ENCODE results near the gene RHOC.

DNA sequence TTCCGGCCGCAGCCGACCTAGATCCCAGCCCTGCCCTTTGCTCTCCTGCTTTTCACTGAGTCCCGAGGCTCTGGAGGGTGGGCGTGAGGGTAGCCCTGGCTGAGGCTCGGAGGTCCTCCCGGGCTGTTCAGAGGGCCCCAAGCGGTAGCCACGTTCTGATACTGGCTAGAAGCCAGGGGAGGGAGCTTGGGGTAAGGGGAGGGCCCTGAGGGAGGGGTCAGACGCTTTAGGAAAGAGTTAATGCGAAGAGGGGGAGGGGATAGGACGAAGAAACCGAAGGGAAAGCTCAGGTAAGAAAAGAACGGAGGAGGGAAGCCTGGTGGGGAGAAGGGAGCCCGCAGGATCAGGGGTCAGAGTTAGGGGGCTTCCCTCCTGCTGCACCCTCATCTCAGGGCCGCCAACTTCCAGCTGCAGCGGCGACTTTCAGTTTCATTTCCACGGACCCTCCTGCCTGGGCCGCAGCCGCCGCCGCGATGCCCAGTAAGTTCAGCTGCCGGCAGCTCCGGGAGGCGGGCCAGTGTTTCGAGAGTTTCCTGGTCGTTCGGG, 32.4 kb downstream of the RHOC start, which contains the start of gene MOV10:
- TF ChIP-seq CTCF (IDR thresholded peaks at IDR 0.05) = no peak
- peak; percentile 79; the same call in 1 of the 2 replicates for TF ChIP-seq ZNF532 (CRISPR knock-in tag; IDR thresholded peaks at IDR 0.05; ENCODE audit: borderline replicate concordance)
- TF ChIP-seq ZNF671 (CRISPR knock-in tag; IDR thresholded peaks at IDR 0.05) = no peak; the same call in 1 of the 2 replicates
- no peak; the same call in none of the 2 replicates for TF ChIP-seq SP1 (CRISPR knock-in tag; conservative IDR thresholded peaks at IDR 0.05)
- TF ChIP-seq MYBL2 (CRISPR knock-in tag; IDR thresholded peaks at IDR 0.05) = peak; percentile 24; the same call in 1 of the 2 replicates
- TF ChIP-seq, protein P1, sequence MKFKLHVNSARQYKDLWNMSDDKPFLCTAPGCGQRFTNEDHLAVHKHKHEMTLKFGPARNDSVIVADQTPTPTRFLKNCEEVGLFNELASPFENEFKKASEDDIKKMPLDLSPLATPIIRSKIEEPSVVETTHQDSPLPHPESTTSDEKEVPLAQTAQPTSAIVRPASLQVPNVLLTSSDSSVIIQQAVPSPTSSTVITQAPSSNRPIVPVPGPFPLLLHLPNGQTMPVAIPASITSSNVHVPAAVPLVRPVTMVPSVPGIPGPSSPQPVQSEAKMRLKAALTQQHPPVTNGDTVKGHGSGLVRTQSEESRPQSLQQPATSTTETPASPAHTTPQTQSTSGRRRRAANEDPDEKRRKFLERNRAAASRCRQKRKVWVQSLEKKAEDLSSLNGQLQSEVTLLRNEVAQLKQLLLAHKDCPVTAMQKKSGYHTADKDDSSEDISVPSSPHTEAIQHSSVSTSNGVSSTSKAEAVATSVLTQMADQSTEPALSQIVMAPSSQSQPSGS (CRISPR knock-in tag; IDR thresholded peaks at IDR 0.05; ENCODE audit: borderline replicate concordance, low read depth) = no peak
- no peak for TF ChIP-seq TEAD4 (CRISPR knock-in tag; IDR thresholded peaks at IDR 0.05)
- TF ChIP-seq E2F4 (CRISPR knock-in tag; IDR thresholded peaks at IDR 0.05; ENCODE audit: borderline replicate concordance, low read depth) = peak; percentile 57; the same call in 1 of the 2 replicates
